ENCODE results near the gene NFKBIZ.

- TF ChIP-seq CTCF (conservative IDR thresholded peaks at IDR 0.05): no peak
- no peak for TF ChIP-seq ZFX (IDR thresholded peaks at IDR 0.05)
Measured at GRCh38 chr3:101859882-101860448, 10.7 kb downstream of the NFKBIZ start.
